Measurements from ENCODE around the gene ZNF205.
A peak's percentile ranks its signal among the peaks of the same experiment; 100 is the strongest.

Gene ZNF205

GRCh38 chr16:3112881-3113574, 642 bp downstream of the ZNF205 start:
- Histone ChIP-seq H3K9me3 (ENCODE audit: control insufficient read depth, low read length) (no peaks in the 10 kb centered on the region), H3K27ac (ENCODE audit: low read depth, low read length, severe bottlenecking) (no peak overlapping the region), H3K36me3 (ENCODE audit: control insufficient read depth, insufficient read depth, low read length) (peaks cover 31% of the 10 kb centered on the region), H3K4me1 (ENCODE audit: control insufficient read depth, insufficient read depth, low read length, poor library complexity, severe bottlenecking) (peaks cover 13% of the 10 kb centered on the region), H3K4me3 (ENCODE audit: extremely low read depth, insufficient read depth, low read length, poor library complexity, severe bottlenecking) (peak overlapping the region; percentile 95)
- WGBS, 2 experiments (ENCODE audit: insufficient coverage in 2 of 2) = 41 to 47% methylated on average over 18 of the region's 19 CpGs

GRCh38 chr16:3113765-3114479, 1.5 kb downstream of the ZNF205 start:
- WGBS, 2 experiments (ENCODE audit: insufficient coverage in 2 of 2) = 86 to 87% methylated on average over 10 to 12 of the region's 17 CpGs
- Histone ChIP-seq H3K4me3 (ENCODE audit: extremely low read depth, insufficient read depth, low read length, poor library complexity, severe bottlenecking) (peak overlapping the region; percentile 95), H3K36me3 (ENCODE audit: control insufficient read depth, insufficient read depth, low read length) (peaks cover 40% of the 10 kb centered on the region), H3K27ac (ENCODE audit: low read depth, low read length, severe bottlenecking) (no peak overlapping the region), H3K9me3 (ENCODE audit: control insufficient read depth, low read length) (no peaks in the 10 kb centered on the region), H3K4me1 (ENCODE audit: control insufficient read depth, insufficient read depth, low read length, poor library complexity, severe bottlenecking) (peaks cover 13% of the 10 kb centered on the region)

GRCh38 chr16:3115003-3115402, 2.6 kb downstream of the ZNF205 start:
- WGBS, 2 experiments (ENCODE audit: insufficient coverage in 2 of 2) = 97 to 100% methylated on average over 9 to 12 of the region's 12 CpGs
- peaks cover 49% of the 10 kb centered on the region for H3K36me3 ChIP-seq (ENCODE audit: control insufficient read depth, insufficient read depth, low read length)
- peaks cover 13% of the 10 kb centered on the region for H3K4me1 ChIP-seq (ENCODE audit: control insufficient read depth, insufficient read depth, low read length, poor library complexity, severe bottlenecking)
- no peaks in the 10 kb centered on the region for H3K9me3 ChIP-seq (ENCODE audit: control insufficient read depth, low read length)
- H3K4me3 ChIP-seq (ENCODE audit: extremely low read depth, insufficient read depth, low read length, poor library complexity, severe bottlenecking) = no peak overlapping the region
- H3K27ac ChIP-seq (ENCODE audit: low read depth, low read length, severe bottlenecking) = no peak overlapping the region

- 83 to 87% methylated on average over 9 to 10 of the region's 14 CpGs for WGBS, 2 experiments (ENCODE audit: insufficient coverage in 2 of 2)
- Histone ChIP-seq H3K4me1 (ENCODE audit: control insufficient read depth, insufficient read depth, low read length, poor library complexity, severe bottlenecking) (peaks cover 13% of the 10 kb centered on the region), H3K36me3 (ENCODE audit: control insufficient read depth, insufficient read depth, low read length) (peaks cover 55% of the 10 kb centered on the region), H3K9me3 (ENCODE audit: control insufficient read depth, low read length) (no peaks in the 10 kb centered on the region), H3K27ac (ENCODE audit: low read depth, low read length, severe bottlenecking) (no peak overlapping the region), H3K4me3 (ENCODE audit: extremely low read depth, insufficient read depth, low read length, poor library complexity, severe bottlenecking) (no peak overlapping the region)
Observed at GRCh38 chr16:3115561-3115960, 3.2 kb downstream of the ZNF205 start.

- peaks cover 9% of the 10 kb centered on the region for H3K4me1 ChIP-seq (ENCODE audit: control insufficient read depth, insufficient read depth, low read length, poor library complexity, severe bottlenecking)
- no peak overlapping the region for H3K27ac ChIP-seq (ENCODE audit: low read depth, low read length, severe bottlenecking)
- peaks cover 59% of the 10 kb centered on the region for H3K36me3 ChIP-seq (ENCODE audit: control insufficient read depth, insufficient read depth, low read length)
- 90 to 92% methylated on average over 9 to 12 of the region's 16 CpGs for WGBS, 2 experiments (ENCODE audit: insufficient coverage in 2 of 2)
- H3K4me3 ChIP-seq (ENCODE audit: extremely low read depth, insufficient read depth, low read length, poor library complexity, severe bottlenecking) = no peak overlapping the region
- H3K9me3 ChIP-seq (ENCODE audit: control insufficient read depth, low read length) = no peaks in the 10 kb centered on the region
Observed at GRCh38 chr16:3118204-3118790, 5.9 kb downstream of the ZNF205 start.

GRCh38 chr16:3118846-3119245, 6.5 kb downstream of the ZNF205 start:
- Histone ChIP-seq H3K27ac (ENCODE audit: low read depth, low read length, severe bottlenecking) (no peak overlapping the region), H3K4me3 (ENCODE audit: extremely low read depth, insufficient read depth, low read length, poor library complexity, severe bottlenecking) (no peak overlapping the region), H3K4me1 (ENCODE audit: control insufficient read depth, insufficient read depth, low read length, poor library complexity, severe bottlenecking) (peaks cover 4% of the 10 kb centered on the region), H3K9me3 (ENCODE audit: control insufficient read depth, low read length) (no peaks in the 10 kb centered on the region), H3K36me3 (ENCODE audit: control insufficient read depth, insufficient read depth, low read length) (peaks cover 59% of the 10 kb centered on the region)
- WGBS, 2 experiments (ENCODE audit: insufficient coverage in 2 of 2) = 97% methylated on average over 14 to 18 of the region's 20 CpGs

- Histone ChIP-seq H3K27ac (ENCODE audit: low read depth, low read length, severe bottlenecking) (no peak overlapping the region), H3K4me1 (ENCODE audit: control insufficient read depth, insufficient read depth, low read length, poor library complexity, severe bottlenecking) (no peaks in the 10 kb centered on the region), H3K36me3 (ENCODE audit: control insufficient read depth, insufficient read depth, low read length) (peaks cover 59% of the 10 kb centered on the region), H3K4me3 (ENCODE audit: extremely low read depth, insufficient read depth, low read length, poor library complexity, severe bottlenecking) (no peak overlapping the region), H3K9me3 (ENCODE audit: control insufficient read depth, low read length) (no peaks in the 10 kb centered on the region)
- 94 to 97% methylated on average over 33 of the region's 33 CpGs for WGBS, 2 experiments (ENCODE audit: insufficient coverage in 2 of 2)
Observed at GRCh38 chr16:3119286-3119685, 6.9 kb downstream of the ZNF205 start.

GRCh38 chr16:3119701-3120408, 7.5 kb downstream of the ZNF205 start:
- no peak overlapping the region for H3K4me3 ChIP-seq (ENCODE audit: extremely low read depth, insufficient read depth, low read length, poor library complexity, severe bottlenecking)
- H3K4me1 ChIP-seq (ENCODE audit: control insufficient read depth, insufficient read depth, low read length, poor library complexity, severe bottlenecking) = no peaks in the 10 kb centered on the region
- no peak overlapping the region for H3K27ac ChIP-seq (ENCODE audit: low read depth, low read length, severe bottlenecking)
- H3K9me3 ChIP-seq (ENCODE audit: control insufficient read depth, low read length) = no peaks in the 10 kb centered on the region
- WGBS, 2 experiments (ENCODE audit: insufficient coverage in 2 of 2) = 96 to 98% methylated on average over 52 to 53 of the region's 57 CpGs
- H3K36me3 ChIP-seq (ENCODE audit: control insufficient read depth, insufficient read depth, low read length) = peaks cover 58% of the 10 kb centered on the region

GRCh38 chr16:3120435-3120834, 8.0 kb downstream of the ZNF205 start:
- H3K9me3 ChIP-seq (ENCODE audit: control insufficient read depth, low read length) = no peaks in the 10 kb centered on the region
- no peak overlapping the region for H3K27ac ChIP-seq (ENCODE audit: low read depth, low read length, severe bottlenecking)
- no peak overlapping the region for H3K4me3 ChIP-seq (ENCODE audit: extremely low read depth, insufficient read depth, low read length, poor library complexity, severe bottlenecking)
- H3K36me3 ChIP-seq (ENCODE audit: control insufficient read depth, insufficient read depth, low read length) = peaks cover 52% of the 10 kb centered on the region
- no peaks in the 10 kb centered on the region for H3K4me1 ChIP-seq (ENCODE audit: control insufficient read depth, insufficient read depth, low read length, poor library complexity, severe bottlenecking)
- WGBS, 2 experiments (ENCODE audit: insufficient coverage in 2 of 2) = 94 to 97% methylated on average over 16 of the region's 16 CpGs

GRCh38 chr16:3121851-3122467, 9.6 kb downstream of the ZNF205 start:
- H3K36me3 ChIP-seq (ENCODE audit: control insufficient read depth, insufficient read depth, low read length) = peaks cover 42% of the 10 kb centered on the region
- no peaks in the 10 kb centered on the region for H3K4me1 ChIP-seq (ENCODE audit: control insufficient read depth, insufficient read depth, low read length, poor library complexity, severe bottlenecking)
- H3K9me3 ChIP-seq (ENCODE audit: control insufficient read depth, low read length) = no peaks in the 10 kb centered on the region
- H3K27ac ChIP-seq (ENCODE audit: low read depth, low read length, severe bottlenecking) = no peak overlapping the region
- WGBS, 2 experiments (ENCODE audit: insufficient coverage in 2 of 2) = 93 to 94% methylated on average over 3 to 4 of the region's 7 CpGs
- no peak overlapping the region for H3K4me3 ChIP-seq (ENCODE audit: extremely low read depth, insufficient read depth, low read length, poor library complexity, severe bottlenecking)
